Measurements from ENCODE around the gene EFNA1.

DNA sequence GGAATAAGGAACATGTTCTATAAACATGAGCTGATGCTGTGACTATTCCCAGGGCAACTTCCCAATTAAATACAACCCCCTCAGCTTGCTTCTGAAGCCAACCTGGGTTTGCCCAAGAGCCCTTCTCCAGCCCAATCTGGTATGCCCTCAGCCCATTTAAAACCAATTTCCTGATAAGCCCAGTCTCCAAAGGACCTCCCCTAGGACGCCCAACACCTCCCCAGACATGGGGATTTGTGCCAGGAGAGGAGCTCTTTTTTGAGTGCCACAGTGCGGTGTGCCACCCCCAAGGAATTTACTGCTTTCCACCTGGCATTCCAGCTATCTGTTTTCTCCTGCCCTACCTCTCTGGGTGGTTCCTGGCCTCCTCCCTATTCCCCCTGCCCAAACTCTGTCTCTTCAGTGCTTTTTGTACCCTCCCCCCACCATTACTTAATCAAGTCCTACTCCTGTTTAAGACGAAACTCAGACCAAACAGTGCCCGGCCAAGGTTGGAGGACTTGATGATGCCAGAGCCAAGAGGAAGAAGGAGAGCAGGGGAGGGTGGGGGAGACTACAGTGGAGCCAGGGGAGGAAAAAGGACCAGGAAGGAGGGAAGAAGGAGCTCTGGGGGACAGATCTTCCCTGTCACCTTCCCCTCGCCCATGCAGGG, 11.4 kb upstream of the EFNA1 start:
- TF ChIP-seq, protein P1, sequence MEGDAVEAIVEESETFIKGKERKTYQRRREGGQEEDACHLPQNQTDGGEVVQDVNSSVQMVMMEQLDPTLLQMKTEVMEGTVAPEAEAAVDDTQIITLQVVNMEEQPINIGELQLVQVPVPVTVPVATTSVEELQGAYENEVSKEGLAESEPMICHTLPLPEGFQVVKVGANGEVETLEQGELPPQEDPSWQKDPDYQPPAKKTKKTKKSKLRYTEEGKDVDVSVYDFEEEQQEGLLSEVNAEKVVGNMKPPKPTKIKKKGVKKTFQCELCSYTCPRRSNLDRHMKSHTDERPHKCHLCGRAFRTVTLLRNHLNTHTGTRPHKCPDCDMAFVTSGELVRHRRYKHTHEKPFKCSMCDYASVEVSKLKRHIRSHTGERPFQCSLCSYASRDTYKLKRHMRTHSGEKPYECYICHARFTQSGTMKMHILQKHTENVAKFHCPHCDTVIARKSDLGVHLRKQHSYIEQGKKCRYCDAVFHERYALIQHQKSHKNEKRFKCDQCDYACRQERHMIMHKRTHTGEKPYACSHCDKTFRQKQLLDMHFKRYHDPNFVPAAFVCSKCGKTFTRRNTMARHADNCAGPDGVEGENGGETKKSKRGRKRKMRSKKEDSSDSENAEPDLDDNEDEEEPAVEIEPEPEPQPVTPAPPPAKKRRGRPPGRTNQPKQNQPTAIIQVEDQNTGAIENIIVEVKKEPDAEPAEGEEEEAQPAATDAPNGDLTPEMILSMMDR (conservative IDR thresholded peaks at IDR 0.05) = no peak
- TF ChIP-seq EZH2 (IDR thresholded peaks at IDR 0.05; ENCODE audit: low read depth) = no peak

Data from PC-9 (cell line).